ENCODE results near the gene TM4SF5.

Gene TM4SF5

GRCh38 chr17:4741544-4741943 is 30.1 kb upstream of the TM4SF5 start:
- no peaks in the 10 kb centered on the region for H3K4me1 ChIP-seq (ENCODE audit: low read depth, poor library complexity, severe bottlenecking)
- no peak overlapping the region for H3K4me3 ChIP-seq (IDR thresholded peaks at IDR 0.05; ENCODE audit: insufficient read depth, low read depth, low read length)
- H3K79me2 ChIP-seq (ENCODE audit: insufficient read depth, low read depth) = no peaks in the 10 kb centered on the region
- H3K27ac ChIP-seq = no peak overlapping the region
- H3K4me2 ChIP-seq = no peak overlapping the region
- H3K27me3 ChIP-seq (ENCODE audit: insufficient read depth, low read depth) = 0 out of 2 replicates have a peak, but pooled peaks cover 2% of the 10 kb centered on the region
- no peak overlapping the region for H3K9ac ChIP-seq
- H3K36me3 ChIP-seq (ENCODE audit: insufficient read depth) = no peaks in the 10 kb centered on the region
- no peak overlapping the region for H2AFZ ChIP-seq (ENCODE audit: low read depth)
- TF ChIP-seq CTCF (conservative IDR thresholded peaks at IDR 0.05; ENCODE audit: low read depth, low read length) = no peak
- no peaks in the 10 kb centered on the region for H4K20me1 ChIP-seq (ENCODE audit: insufficient read depth)

- Histone ChIP-seq H4K20me1 (ENCODE audit: insufficient read depth) (no peaks in the 10 kb centered on the region), H3K4me2 (no peak overlapping the region), H3K27me3 (ENCODE audit: insufficient read depth, low read depth) (0 out of 2 replicates have a peak, but pooled peaks cover 2% of the 10 kb centered on the region), H3K79me2 (ENCODE audit: insufficient read depth, low read depth) (no peaks in the 10 kb centered on the region), H3K4me3 (IDR thresholded peaks at IDR 0.05; ENCODE audit: insufficient read depth, low read depth, low read length) (no peak overlapping the region), H3K27ac (no peak overlapping the region), H3K36me3 (ENCODE audit: insufficient read depth) (no peaks in the 10 kb centered on the region), H3K4me1 (ENCODE audit: low read depth, poor library complexity, severe bottlenecking) (no peaks in the 10 kb centered on the region), H2AFZ (ENCODE audit: low read depth) (no peak overlapping the region), H3K9ac (no peak overlapping the region)
- no peak for TF ChIP-seq CTCF (conservative IDR thresholded peaks at IDR 0.05; ENCODE audit: low read depth, low read length)
Measured at GRCh38 chr17:4742133-4742532, 29.6 kb upstream of the TM4SF5 start.

- H3K27me3 ChIP-seq (ENCODE audit: insufficient read depth, low read depth) = 0 out of 2 replicates have a peak, but pooled peaks cover 2% of the 10 kb centered on the region
- no peak overlapping the region for H3K27ac ChIP-seq
- H3K4me1 ChIP-seq (ENCODE audit: low read depth, poor library complexity, severe bottlenecking) = no peaks in the 10 kb centered on the region
- H2AFZ ChIP-seq (ENCODE audit: low read depth) = no peak overlapping the region
- H3K4me2 ChIP-seq = no peak overlapping the region
- H3K4me3 ChIP-seq (IDR thresholded peaks at IDR 0.05; ENCODE audit: insufficient read depth, low read depth, low read length) = no peak overlapping the region
- H3K9ac ChIP-seq = no peak overlapping the region
- no peak for TF ChIP-seq CTCF (conservative IDR thresholded peaks at IDR 0.05; ENCODE audit: low read depth, low read length)
- H4K20me1 ChIP-seq (ENCODE audit: insufficient read depth) = no peaks in the 10 kb centered on the region
- H3K79me2 ChIP-seq (ENCODE audit: insufficient read depth, low read depth) = no peaks in the 10 kb centered on the region
- no peaks in the 10 kb centered on the region for H3K36me3 ChIP-seq (ENCODE audit: insufficient read depth)
Measured at GRCh38 chr17:4742629-4743028, 29.1 kb upstream of the TM4SF5 start.

- H3K4me3 ChIP-seq (IDR thresholded peaks at IDR 0.05; ENCODE audit: insufficient read depth, low read depth, low read length) = no peak overlapping the region
Measured at GRCh38 chr17:4743216-4743615, 28.5 kb upstream of the TM4SF5 start.

More at GRCh38 chr17:4743216-4743615, 28.5 kb upstream of the TM4SF5 start:
- Histone ChIP-seq H3K27me3 (ENCODE audit: insufficient read depth, low read depth) (0 out of 2 replicates have a peak, but pooled peaks cover 2% of the 10 kb centered on the region), H2AFZ (ENCODE audit: low read depth) (no peak overlapping the region), H4K20me1 (ENCODE audit: insufficient read depth) (no peaks in the 10 kb centered on the region), H3K4me2 (no peak overlapping the region), H3K4me1 (ENCODE audit: low read depth, poor library complexity, severe bottlenecking) (no peaks in the 10 kb centered on the region), H3K79me2 (ENCODE audit: insufficient read depth, low read depth) (no peaks in the 10 kb centered on the region), H3K9ac (no peak overlapping the region), H3K36me3 (ENCODE audit: insufficient read depth) (no peaks in the 10 kb centered on the region), H3K27ac (no peak overlapping the region)
- no peak for TF ChIP-seq CTCF (conservative IDR thresholded peaks at IDR 0.05; ENCODE audit: low read depth, low read length)
